HepG2 (cell line): Measurements from ENCODE around the gene DNAAF1. TPM values are rescaled to one million over a fixed set of nuclear protein-coding genes. Genes with fewer than 3 reads are reported as not detected.

ENCODE experiments used
- BORCS8-MEF2B ChIP-seq: sonication (generic); formaldehyde crosslinking; IDR thresholded peaks from 2 replicates; pipeline ENCODE4 v1.8.0; 2022; ENCODE audit warnings: mild to moderate bottlenecking, missing genetic modification reagents
- CREB1 ChIP-seq, 2 experiments: fragments of 450-650 bp in 1 of 2; IDR thresholded peaks; 2 replicates each; pipeline ENCODE4 v1.6.1; 2016 to 2017; ENCODE audit warnings: control low read depth in 1 of 2, mild to moderate bottlenecking in 1 of 2, missing compliant biosample characterization in 1 of 2, missing genetic modification characterization in 1 of 2
- GPN1 ChIP-seq: sonication (generic); formaldehyde crosslinking; IDR thresholded peaks from 2 replicates; pipeline ENCODE4 v1.5.1; 2020; ENCODE audit warnings: missing genetic modification reagents, borderline replicate concordance
- KDM2A ChIP-seq: sonication (generic); formaldehyde crosslinking; IDR thresholded peaks from 2 replicates; pipeline ENCODE4 v1.4.0; 2020; ENCODE audit warnings: low read depth, missing genetic modification reagents, borderline replicate concordance
- MAFK ChIP-seq, 2 experiments: IDR thresholded peaks in 1 of 2; conservative IDR thresholded peaks in 1 of 2; 2 replicates each; pipeline ENCODE4 v1.6.1; 2011; ENCODE audit warnings: improper control_type of control experiment in 2 of 2, low read length in 2 of 2
- NR2F2 ChIP-seq: IDR thresholded peaks from 2 replicates; pipeline ENCODE4 v1.6.1; 2012; ENCODE audit warnings: low read depth, inconsistent platforms, borderline replicate concordance
- SP1 ChIP-seq, 2 experiments: fragments of 450-650 bp in 1 of 2; sonication (generic) in 1 of 2; formaldehyde crosslinking in 1 of 2; IDR thresholded peaks; 2 replicates each; pipeline versions ENCODE4 v1.4.0 to v1.6.1; 2016 to 2020; ENCODE audit warnings: missing genetic modification reagents in 1 of 2
- STAG1 ChIP-seq: sonication (generic); formaldehyde crosslinking; IDR thresholded peaks from 2 replicates; pipeline ENCODE4 v1.4.0; 2020; ENCODE audit warnings: missing genetic modification reagents
- TEAD2 ChIP-seq: sonication (generic); formaldehyde crosslinking; IDR thresholded peaks from 2 replicates; pipeline ENCODE4 v1.9.0; 2021; ENCODE audit warnings: missing genetic modification reagents
- ZKSCAN8 ChIP-seq: IDR thresholded peaks from 2 replicates; pipeline ENCODE4 v1.6.1; 2016; ENCODE audit warnings: borderline replicate concordance, missing genetic modification reagents, missing compliant biosample characterization
- ZNF44 ChIP-seq: sonication (generic); formaldehyde crosslinking; IDR thresholded peaks from 2 replicates; pipeline ENCODE4 v1.5.1; 2020; ENCODE audit warnings: mild to moderate bottlenecking, missing genetic modification reagents
- ZNF501 ChIP-seq: sonication (generic); formaldehyde crosslinking; IDR thresholded peaks from 2 replicates; pipeline ENCODE4 v1.5.1; 2020; ENCODE audit warnings: mild to moderate bottlenecking, moderate library complexity, missing genetic modification reagents
- ZNF614 ChIP-seq: IDR thresholded peaks from 2 replicates; pipeline ENCODE4 v1.6.1; 2018; ENCODE audit warnings: missing biosample characterization, missing genetic modification reagents, inconsistent platforms, borderline replicate concordance
- ZNF615 ChIP-seq: sonication (generic); formaldehyde crosslinking; IDR thresholded peaks from 2 replicates; pipeline ENCODE4 v1.5.0; 2020; ENCODE audit warnings: mild to moderate bottlenecking, missing genetic modification reagents, borderline replicate concordance
- ZNF878 ChIP-seq: sonication (generic); formaldehyde crosslinking; IDR thresholded peaks from 2 replicates; pipeline ENCODE4 v1.8.1; 2023; ENCODE audit warnings: mild to moderate bottlenecking, missing genetic modification reagents, moderate library complexity
- ZSCAN29 ChIP-seq: sonication (generic); formaldehyde crosslinking; conservative IDR thresholded peaks from 2 replicates; pipeline ENCODE4 v1.4.0; 2020; ENCODE audit warnings: mild to moderate bottlenecking, missing genetic modification reagents
- polyA plus RNA-seq, 8 experiments: library from polyadenylated mRNA; depleted of rRNA in 3 of 8; stranded (reverse) in 7 of 8; unstranded in 1 of 8; fragments of >200 nt; fragmentation: Illumina TruSeq in 4 of 8; extraction: Trizol in 4 of 8; gene quantifications; 2 replicates each; pipeline versions ENCODE4 v1.2.1 to v1.2.3, GENCODE V29; 2011 to 2016; ENCODE audit warnings: low read depth in 4 of 8, missing spikeins in 1 of 8, mixed read lengths in 1 of 8; ENCODE audit not compliant: insufficient read depth in 1 of 8
- total RNA-seq, 5 experiments: library from RNA; depleted of rRNA; stranded (reverse); fragments of >200 nt; fragmentation: Illumina TruSeq; extraction: Trizol; gene quantifications; 2 replicates each; pipeline ENCODE4 v1.2.3, GENCODE V29; 2016; ENCODE audit warnings: low read depth in 1 of 5
- TF ChIP-seq, protein P1 (sequence below): sonication (generic); formaldehyde crosslinking; IDR thresholded peaks from 2 replicates; pipeline ENCODE4 v1.4.0; 2020; ENCODE audit warnings: missing genetic modification reagents, mild to moderate bottlenecking, borderline replicate concordance
- TF ChIP-seq, protein P2 (sequence below): fragments of 450-650 bp; IDR thresholded peaks from 2 replicates; pipeline ENCODE4 v1.6.1; 2017
- TF ChIP-seq, protein P3 (sequence below): sonication (generic); formaldehyde crosslinking; IDR thresholded peaks from 2 replicates; pipeline ENCODE4 v1.4.0; 2020; ENCODE audit warnings: missing genetic modification reagents, borderline replicate concordance
- TF ChIP-seq, protein P4 (sequence below): sonication (generic); formaldehyde crosslinking; conservative IDR thresholded peaks from 2 replicates; pipeline ENCODE4 v1.8.1; 2023; ENCODE audit warnings: missing genetic modification reagents

The DNAAF1 gene
- total and polyA plus RNA-seq, 2 of the 13 experiments (the other 11 are each of a cell fraction or from before 2014, with no cell fraction given) = 0.04 TPM; not detected in 1

DNA sequence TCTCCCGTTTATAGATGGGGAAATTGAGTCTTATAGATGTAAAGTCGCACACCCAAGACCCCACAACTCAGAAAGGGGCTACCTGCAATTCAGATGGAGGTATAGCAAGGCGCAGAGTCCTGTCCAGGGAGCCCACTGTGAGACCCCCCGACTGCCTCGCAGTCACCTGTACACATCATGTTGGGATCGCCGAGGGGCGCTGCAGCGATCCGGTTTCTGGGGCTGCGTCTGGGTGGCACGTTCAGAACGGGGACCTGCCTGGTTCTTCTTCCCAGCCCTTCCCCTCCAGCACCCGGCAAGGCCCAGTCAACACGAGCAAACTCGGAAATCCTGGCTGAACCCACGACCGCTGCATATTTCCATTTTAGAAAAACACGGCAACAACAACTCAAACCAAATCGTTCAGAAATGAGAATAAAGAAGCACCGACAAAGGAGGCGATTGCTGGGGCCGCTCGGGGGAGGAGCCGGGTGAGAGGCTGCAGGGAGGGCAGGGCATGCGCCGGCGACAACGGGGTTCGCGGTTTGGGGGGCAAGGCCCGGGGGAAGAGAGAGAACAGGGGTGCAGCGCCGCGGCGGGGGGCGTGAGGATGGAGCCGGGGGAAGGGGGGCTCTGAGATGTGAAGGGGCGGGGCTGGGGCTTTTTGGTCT lies 774 bp upstream of the DNAAF1 start (continued):
- TF ChIP-seq CREB1 (IDR thresholded peaks at IDR 0.05) = no peak
- TF ChIP-seq CREB1 (CRISPR knock-in tag; IDR thresholded peaks at IDR 0.05) = no peak
- TF ChIP-seq, protein P1, sequence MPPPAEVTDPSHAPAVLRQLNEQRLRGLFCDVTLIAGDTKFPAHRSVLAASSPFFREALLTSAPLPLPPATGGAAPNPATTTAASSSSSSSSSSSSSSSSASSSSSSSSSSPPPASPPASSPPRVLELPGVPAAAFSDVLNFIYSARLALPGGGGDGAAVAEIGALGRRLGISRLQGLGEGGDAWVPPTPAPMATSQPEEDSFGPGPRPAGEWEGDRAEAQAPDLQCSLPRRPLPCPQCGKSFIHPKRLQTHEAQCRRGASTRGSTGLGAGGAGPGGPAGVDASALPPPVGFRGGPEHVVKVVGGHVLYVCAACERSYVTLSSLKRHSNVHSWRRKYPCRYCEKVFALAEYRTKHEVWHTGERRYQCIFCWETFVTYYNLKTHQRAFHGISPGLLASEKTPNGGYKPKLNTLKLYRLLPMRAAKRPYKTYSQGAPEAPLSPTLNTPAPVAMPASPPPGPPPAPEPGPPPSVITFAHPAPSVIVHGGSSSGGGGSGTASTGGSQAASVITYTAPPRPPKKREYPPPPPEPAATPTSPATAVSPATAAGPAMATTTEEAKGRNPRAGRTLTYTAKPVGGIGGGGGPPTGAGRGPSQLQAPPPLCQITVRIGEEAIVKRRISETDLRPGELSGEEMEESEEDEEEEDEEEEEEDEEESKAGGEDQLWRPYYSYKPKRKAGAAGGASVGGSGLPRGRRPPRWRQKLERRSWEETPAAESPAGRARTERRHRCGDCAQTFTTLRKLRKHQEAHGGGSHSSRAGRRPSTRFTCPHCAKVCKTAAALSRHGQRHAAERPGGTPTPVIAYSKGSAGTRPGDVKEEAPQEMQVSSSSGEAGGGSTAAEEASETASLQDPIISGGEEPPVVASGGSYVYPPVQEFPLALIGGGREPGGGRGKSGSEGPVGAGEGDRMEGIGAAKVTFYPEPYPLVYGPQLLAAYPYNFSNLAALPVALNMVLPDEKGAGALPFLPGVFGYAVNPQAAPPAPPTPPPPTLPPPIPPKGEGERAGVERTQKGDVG (CRISPR knock-in tag) = no peak
- TF ChIP-seq NR2F2 = no peak
- TF ChIP-seq, protein P2, sequence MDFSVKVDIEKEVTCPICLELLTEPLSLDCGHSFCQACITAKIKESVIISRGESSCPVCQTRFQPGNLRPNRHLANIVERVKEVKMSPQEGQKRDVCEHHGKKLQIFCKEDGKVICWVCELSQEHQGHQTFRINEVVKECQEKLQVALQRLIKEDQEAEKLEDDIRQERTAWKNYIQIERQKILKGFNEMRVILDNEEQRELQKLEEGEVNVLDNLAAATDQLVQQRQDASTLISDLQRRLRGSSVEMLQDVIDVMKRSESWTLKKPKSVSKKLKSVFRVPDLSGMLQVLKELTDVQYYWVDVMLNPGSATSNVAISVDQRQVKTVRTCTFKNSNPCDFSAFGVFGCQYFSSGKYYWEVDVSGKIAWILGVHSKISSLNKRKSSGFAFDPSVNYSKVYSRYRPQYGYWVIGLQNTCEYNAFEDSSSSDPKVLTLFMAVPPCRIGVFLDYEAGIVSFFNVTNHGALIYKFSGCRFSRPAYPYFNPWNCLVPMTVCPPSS = no peak
- TF ChIP-seq ZKSCAN8 (CRISPR knock-in tag) = no peak
- no peak for TF ChIP-seq ZNF44 (CRISPR knock-in tag)
- no peak for TF ChIP-seq BORCS8-MEF2B (CRISPR knock-in tag)
- TF ChIP-seq KDM2A = no peak; the same call in 1 of the 2 replicates
- TF ChIP-seq ZNF614 (CRISPR knock-in tag) = no peak
- no peak for TF ChIP-seq GPN1 (CRISPR knock-in tag)
- peak; percentile 64 for TF ChIP-seq ZNF501 (CRISPR knock-in tag)
- TF ChIP-seq STAG1 (CRISPR knock-in tag) = no peak
- TF ChIP-seq, protein P3, sequence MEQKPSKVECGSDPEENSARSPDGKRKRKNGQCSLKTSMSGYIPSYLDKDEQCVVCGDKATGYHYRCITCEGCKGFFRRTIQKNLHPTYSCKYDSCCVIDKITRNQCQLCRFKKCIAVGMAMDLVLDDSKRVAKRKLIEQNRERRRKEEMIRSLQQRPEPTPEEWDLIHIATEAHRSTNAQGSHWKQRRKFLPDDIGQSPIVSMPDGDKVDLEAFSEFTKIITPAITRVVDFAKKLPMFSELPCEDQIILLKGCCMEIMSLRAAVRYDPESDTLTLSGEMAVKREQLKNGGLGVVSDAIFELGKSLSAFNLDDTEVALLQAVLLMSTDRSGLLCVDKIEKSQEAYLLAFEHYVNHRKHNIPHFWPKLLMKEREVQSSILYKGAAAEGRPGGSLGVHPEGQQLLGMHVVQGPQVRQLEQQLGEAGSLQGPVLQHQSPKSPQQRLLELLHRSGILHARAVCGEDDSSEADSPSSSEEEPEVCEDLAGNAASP (CRISPR knock-in tag) = no peak
- TF ChIP-seq ZNF878 = no peak
- TF ChIP-seq TEAD2 = no peak
- TF ChIP-seq, protein P4, sequence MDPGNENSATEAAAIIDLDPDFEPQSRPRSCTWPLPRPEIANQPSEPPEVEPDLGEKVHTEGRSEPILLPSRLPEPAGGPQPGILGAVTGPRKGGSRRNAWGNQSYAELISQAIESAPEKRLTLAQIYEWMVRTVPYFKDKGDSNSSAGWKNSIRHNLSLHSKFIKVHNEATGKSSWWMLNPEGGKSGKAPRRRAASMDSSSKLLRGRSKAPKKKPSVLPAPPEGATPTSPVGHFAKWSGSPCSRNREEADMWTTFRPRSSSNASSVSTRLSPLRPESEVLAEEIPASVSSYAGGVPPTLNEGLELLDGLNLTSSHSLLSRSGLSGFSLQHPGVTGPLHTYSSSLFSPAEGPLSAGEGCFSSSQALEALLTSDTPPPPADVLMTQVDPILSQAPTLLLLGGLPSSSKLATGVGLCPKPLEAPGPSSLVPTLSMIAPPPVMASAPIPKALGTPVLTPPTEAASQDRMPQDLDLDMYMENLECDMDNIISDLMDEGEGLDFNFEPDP = 0 out of 2 replicates have a peak, but pooled peaks have one; percentile 93
- no peak for TF ChIP-seq MAFK (conservative IDR thresholded peaks at IDR 0.05 in 1 of 2, IDR thresholded peaks at IDR 0.05 in 1 of 2; ENCODE audit: low read length in 2 of 2)
- TF ChIP-seq ZNF615 (CRISPR knock-in tag) = no peak
- TF ChIP-seq ZSCAN29 (CRISPR knock-in tag) = no peak
- no peak for TF ChIP-seq SP1 (IDR thresholded peaks at IDR 0.05)
- no peak for TF ChIP-seq SP1 (CRISPR knock-in tag; IDR thresholded peaks at IDR 0.05)
